B cell (primary cell): Measurements from ENCODE around the gene MSH4. TPM values are rescaled to one million over a fixed set of nuclear protein-coding genes. Genes with fewer than 3 reads are reported as not detected.

ENCODE experiments used
- ATAC-seq: fragments of 200-7000 bp; cut with Tn5 transposase; one replicate; pipeline ENCODE4 v1.10.0; 2021; ENCODE audit warnings: low read depth, mild to moderate bottlenecking, moderate number of reproducible peaks, moderate library complexity
- CTCF ChIA-PET: fragments of 350-600 bp; sonication (Branson Sonifier 250); formaldehyde crosslinking; loops from one replicate; lab custom pipeline; 2021; ENCODE audit warnings: antibody characterized with exemption, inconsistent platforms; lab: Charles Lee
- POLR2A ChIA-PET: fragments of 350-600 bp; sonication (Branson Sonifier 250); formaldehyde crosslinking; loops from one replicate; lab custom pipeline; 2021; ENCODE audit warnings: antibody characterized with exemption; lab: Charles Lee
- DNase-seq: peaks from one replicate; pipeline ENCODE4 v3.0.0; 2013
- H2AFZ ChIP-seq: 2 replicates; pipeline ENCODE4 v1.6.1; 2012; ENCODE audit warnings: mild to moderate bottlenecking, low read depth, low read length; ENCODE audit not compliant: insufficient read depth, poor library complexity, severe bottlenecking
- H3K27ac ChIP-seq, 2 donors: 1 replicate in 1 of 2; 2 replicates in 1 of 2; pipeline ENCODE4 v1.5.1; 2012 to 2013; ENCODE audit warnings: low read length in 2 of 2, mild to moderate bottlenecking in 2 of 2, moderate library complexity in 1 of 2
- H3K27me3 ChIP-seq, 4 experiments: fragments of 200-600 bp in 1 of 4; sonication (generic) in 1 of 4; replicated peaks in 1 of 4; 1 replicate in 2 of 4; 2 replicates in 2 of 4; pipeline versions ENCODE4 v1.6.1 to v1.7.0; 2013 to 2016; ENCODE audit warnings: low read length in 3 of 4, mild to moderate bottlenecking in 2 of 4, mixed read lengths in 1 of 4, moderate library complexity in 1 of 4; ENCODE audit not compliant: insufficient read depth in 4 of 4, control insufficient read depth in 3 of 4; ENCODE audit errors: control extremely low read depth in 1 of 4
- H3K36me3 ChIP-seq, 2 experiments: replicated peaks in 1 of 2; 1 replicate in 1 of 2; 2 replicates in 1 of 2; pipeline versions ENCODE4 v1.6.1 to v1.7.1; 2013; ENCODE audit warnings: low read length in 1 of 2; ENCODE audit not compliant: insufficient read depth in 2 of 2, control insufficient read depth in 1 of 2; ENCODE audit errors: control extremely low read depth in 1 of 2, extremely low read depth in 1 of 2
- H3K4me1 ChIP-seq, 2 donors: fragments of 200-600 bp in 1 of 2; sonication (generic) in 1 of 2; 1 replicate in 1 of 2; 2 replicates in 1 of 2; pipeline versions ENCODE4 v1.5.1 to v1.6.1; 2013 to 2017; ENCODE audit warnings: low read length in 2 of 2; ENCODE audit not compliant: control insufficient read depth in 2 of 2, insufficient read depth in 2 of 2
- H3K4me2 ChIP-seq: replicated peaks from 2 replicates; pipeline ENCODE3; 2012; ENCODE audit warnings: mild to moderate bottlenecking, low read depth, low read length; ENCODE audit not compliant: poor library complexity, severe bottlenecking
- H3K4me3 ChIP-seq, 5 experiments: fragments of 200-600 bp in 1 of 5; sonication (generic) in 1 of 5; 1 replicate in 3 of 5; 2 replicates in 2 of 5; pipeline versions ENCODE4 v1.5.1 to v1.7.0; 2011 to 2016; ENCODE audit warnings: low read length in 4 of 5, mild to moderate bottlenecking in 4 of 5, low read depth in 2 of 5, control low read depth in 1 of 5, moderate library complexity in 1 of 5; ENCODE audit not compliant: insufficient read depth in 1 of 5; ENCODE audit errors: control extremely low read depth in 1 of 5, extremely low read depth in 1 of 5
- H3K79me2 ChIP-seq: fragments of 200-600 bp; sonication (generic); one replicate; pipeline ENCODE4 v1.6.0; 2016; ENCODE audit warnings: low read length; ENCODE audit not compliant: control insufficient read depth, insufficient read depth
- H3K9ac ChIP-seq: fragments of 200-600 bp; sonication (generic); 2 replicates; pipeline ENCODE4 v1.6.1; 2017; ENCODE audit warnings: mild to moderate bottlenecking, low read length, moderate library complexity
- H3K9me3 ChIP-seq, 3 donors: one replicate each; pipeline versions ENCODE4 v1.6.1 to v1.7.1; 2013; ENCODE audit warnings: low read length in 2 of 3; ENCODE audit not compliant: control insufficient read depth in 2 of 3, insufficient read depth in 1 of 3; ENCODE audit errors: control extremely low read depth in 1 of 3
- H4K20me1 ChIP-seq: 2 replicates; pipeline ENCODE4 v1.6.0; 2012; ENCODE audit warnings: mild to moderate bottlenecking, low read length; ENCODE audit not compliant: insufficient read depth, control insufficient read depth, poor library complexity, severe bottlenecking
- H3K27ac Mint-ChIP-seq: one replicate; pipeline ENCODE4 v1.8.0; 2021; ENCODE audit warnings: mixed read lengths
- H3K27me3 Mint-ChIP-seq: one replicate; pipeline ENCODE4 v1.8.0; 2021; ENCODE audit warnings: mixed read lengths
- H3K4me1 Mint-ChIP-seq: one replicate; pipeline ENCODE4 v1.8.0; 2021; ENCODE audit warnings: mixed read lengths
- H3K4me3 Mint-ChIP-seq: one replicate; pipeline ENCODE4 v1.8.0; 2021; ENCODE audit warnings: mixed read lengths
- H3K9me3 Mint-ChIP-seq: one replicate; pipeline ENCODE4 v1.8.0; 2022; ENCODE audit warnings: mixed read lengths; ENCODE audit not compliant: insufficient read depth
- EZH2 ChIP-seq: IDR thresholded peaks from 2 replicates; pipeline ENCODE4 v1.6.1; 2012; ENCODE audit warnings: borderline replicate concordance, low read depth, mild to moderate bottlenecking, moderate library complexity, low read length; ENCODE audit not compliant: insufficient read depth, poor library complexity, severe bottlenecking
- WGBS: methylation state at CpG from one replicate; pipeline ENCODE4 v1.1.5; 2013; ENCODE audit warnings: missing lambda C conversion rate; ENCODE audit not compliant: insufficient coverage; 5-methylcytosine and 5-hydroxymethylcytosine counted together
- intact Hi-C: fragments of 100-400 bp; cut with micrococcal nuclease; formaldehyde crosslinking; loops from one replicate; pipeline ENCODE4 v1.10.0; 2022
- polyA plus RNA-seq: library from polyadenylated mRNA; depleted of rRNA; stranded (reverse); fragments of >200 nt; gene quantifications from 2 replicates; pipeline ENCODE4 v1.2.3, GENCODE V29; 2012
- total RNA-seq, 2 donors: library from RNA; stranded (reverse); fragments of 120-200 nt in 1 of 2; gene quantifications; 1 replicate in 1 of 2; 2 replicates in 1 of 2; pipeline versions ENCODE4 v1.2.3 to v1.2.4, GENCODE V29; 2013 to 2022
- TF ChIP-seq, protein P1 (sequence below): fragments of 200-600 bp; IDR thresholded peaks from one replicate; pipeline ENCODE4 v1.8.0; 2022; ENCODE audit warnings: antibody characterized with exemption, mild to moderate bottlenecking

MSH4 gene
- total and polyA plus RNA-seq, 2 donors (not counting 1 experiment from before 2014, with no cell fraction given) = 0.19 to 1.7 TPM

GRCh38 chr1:75768016-75768415 lies 28.7 kb upstream of the MSH4 start:
- Histone ChIP-seq H3K27me3 (no peaks in the 10 kb centered on the region), H3K36me3 (peaks cover 0 to 3% of the 10 kb centered on the region in 2 experiments), H2AFZ (no peak overlapping the region), H3K9me3 (no peaks in the 10 kb centered on the region), H3K4me2 (no peak overlapping the region), H3K79me2 (no peaks in the 10 kb centered on the region), H4K20me1 (no peaks in the 10 kb centered on the region), H3K4me3 (no peak overlapping the region), H3K4me1 (no peaks in the 10 kb centered on the region), H3K27ac (no peak overlapping the region), H3K9ac (no peak overlapping the region)
- Mint-ChIP-seq H3K27ac (no peak overlapping the region), H3K9me3 (no peaks in the 10 kb centered on the region), H3K4me1 (no peaks in the 10 kb centered on the region), H3K27me3 (no peaks in the 10 kb centered on the region), H3K4me3 (no peak overlapping the region)
- no CpG with 5 or more reads among the region's 1 CpG for WGBS
- ATAC-seq = no peak
- CTCF ChIA-PET = no interaction called here
- no peak for TF ChIP-seq EZH2
- TF ChIP-seq, protein P1, sequence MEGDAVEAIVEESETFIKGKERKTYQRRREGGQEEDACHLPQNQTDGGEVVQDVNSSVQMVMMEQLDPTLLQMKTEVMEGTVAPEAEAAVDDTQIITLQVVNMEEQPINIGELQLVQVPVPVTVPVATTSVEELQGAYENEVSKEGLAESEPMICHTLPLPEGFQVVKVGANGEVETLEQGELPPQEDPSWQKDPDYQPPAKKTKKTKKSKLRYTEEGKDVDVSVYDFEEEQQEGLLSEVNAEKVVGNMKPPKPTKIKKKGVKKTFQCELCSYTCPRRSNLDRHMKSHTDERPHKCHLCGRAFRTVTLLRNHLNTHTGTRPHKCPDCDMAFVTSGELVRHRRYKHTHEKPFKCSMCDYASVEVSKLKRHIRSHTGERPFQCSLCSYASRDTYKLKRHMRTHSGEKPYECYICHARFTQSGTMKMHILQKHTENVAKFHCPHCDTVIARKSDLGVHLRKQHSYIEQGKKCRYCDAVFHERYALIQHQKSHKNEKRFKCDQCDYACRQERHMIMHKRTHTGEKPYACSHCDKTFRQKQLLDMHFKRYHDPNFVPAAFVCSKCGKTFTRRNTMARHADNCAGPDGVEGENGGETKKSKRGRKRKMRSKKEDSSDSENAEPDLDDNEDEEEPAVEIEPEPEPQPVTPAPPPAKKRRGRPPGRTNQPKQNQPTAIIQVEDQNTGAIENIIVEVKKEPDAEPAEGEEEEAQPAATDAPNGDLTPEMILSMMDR = no peak
- intact Hi-C loops = no loop called here
- POLR2A ChIA-PET = no interaction called here
- no peak for DNase-seq

GRCh38 chr1:75770761-75771160 lies 25.9 kb upstream of the MSH4 start:
- H3K27me3 ChIP-seq = no peaks in the 10 kb centered on the region
- H3K27ac Mint-ChIP-seq = no peak overlapping the region
- ChIA-PET POLR2A (no interaction called here), CTCF (interaction anchor here (0.7 kb wide), 1 partner anchor 47 kb away, joined by 3 read pairs; no protein-coding TSS in a partner anchor)
- H3K27ac ChIP-seq = no peak overlapping the region
- H4K20me1 ChIP-seq = no peaks in the 10 kb centered on the region
- ATAC-seq = no peak
- no peak for TF ChIP-seq EZH2
- TF ChIP-seq, protein P1 = no peak
- DNase-seq = no peak
- no peaks in the 10 kb centered on the region for H3K4me1 ChIP-seq
- no peak overlapping the region for H3K9ac ChIP-seq
- no peaks in the 10 kb centered on the region for H3K4me1 Mint-ChIP-seq
- H3K36me3 ChIP-seq = no peaks in the 10 kb centered on the region
- no peak overlapping the region for H3K4me2 ChIP-seq
- no peak overlapping the region for H2AFZ ChIP-seq
- no peaks in the 10 kb centered on the region for H3K9me3 ChIP-seq
- no peaks in the 10 kb centered on the region for H3K9me3 Mint-ChIP-seq
- intact Hi-C loops = no loop called here
- no peaks in the 10 kb centered on the region for H3K79me2 ChIP-seq
- H3K4me3 ChIP-seq = no peak overlapping the region
- no CpG with 5 or more reads among the region's 1 CpG for WGBS
- H3K27me3 Mint-ChIP-seq = no peaks in the 10 kb centered on the region
- no peak overlapping the region for H3K4me3 Mint-ChIP-seq
